ENCODE measurements around the gene OASL. TPM values are rescaled to one million over a fixed set of nuclear protein-coding genes. Genes with fewer than 3 reads are reported as not detected.
"Not testable (repeated sequence)": the region's sequence is repeated elsewhere in the genome, so short reads cannot be mapped to it uniquely, and the experiment has no call there.

OASL gene
- total RNA-seq, 2 donors from 2014 or later: 0.14 to 0.91 TPM

DNA sequence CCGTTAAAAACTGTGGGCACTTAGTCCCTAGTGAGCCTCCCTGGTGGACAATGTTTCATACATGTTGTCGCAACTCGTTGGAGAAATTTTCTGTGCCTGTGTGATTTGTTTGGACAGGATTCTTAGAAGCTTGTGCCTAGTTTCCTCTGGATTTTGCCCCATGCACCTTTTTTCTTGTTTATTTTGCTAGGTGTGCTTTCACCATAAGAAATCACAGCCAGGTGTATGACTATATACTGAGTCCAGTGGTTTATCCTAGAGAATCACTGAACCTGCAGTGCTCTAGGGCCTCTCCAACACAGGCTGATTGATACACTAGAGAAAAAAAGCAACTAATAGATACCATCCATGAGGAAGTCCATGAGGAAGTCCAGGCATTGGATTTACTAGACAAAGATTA is 33.1 kb upstream of the OASL start:
- WGBS: 88% methylated on average over 3 of the region's 3 CpGs

DNA sequence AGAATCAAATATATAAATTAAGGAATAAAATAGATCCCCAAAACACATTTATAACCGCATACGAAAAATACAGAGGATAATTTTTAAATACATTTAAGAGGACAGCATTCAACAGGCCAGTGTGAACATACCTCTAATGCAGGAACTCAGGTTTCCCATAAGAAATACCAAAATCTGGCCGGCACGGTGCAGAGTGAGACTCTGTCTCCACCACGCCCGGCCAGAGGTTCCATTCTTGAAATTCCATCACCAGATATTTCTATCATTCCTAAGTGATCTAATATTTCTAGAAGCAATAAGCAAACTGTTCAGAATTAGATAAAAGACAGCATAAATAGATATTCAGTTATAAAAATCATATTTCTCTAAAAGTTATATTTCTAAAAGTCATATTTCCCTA is 30.2 kb upstream of the OASL start:
- no peak overlapping the region for H3K4me3 ChIP-seq
- H3K36me3 ChIP-seq: no peaks in the 10 kb centered on the region
- intact Hi-C loops (cut with DNase I): no loop called here
- H3K27me3 ChIP-seq (replicated peaks; ENCODE audit: insufficient read depth): no peaks in the 10 kb centered on the region
- TF ChIP-seq POLR2AphosphoS5 (IDR thresholded peaks at IDR 0.05): no peak
- no peak for TF ChIP-seq POLR2A (IDR thresholded peaks at IDR 0.05)
- TF ChIP-seq, protein P1, sequence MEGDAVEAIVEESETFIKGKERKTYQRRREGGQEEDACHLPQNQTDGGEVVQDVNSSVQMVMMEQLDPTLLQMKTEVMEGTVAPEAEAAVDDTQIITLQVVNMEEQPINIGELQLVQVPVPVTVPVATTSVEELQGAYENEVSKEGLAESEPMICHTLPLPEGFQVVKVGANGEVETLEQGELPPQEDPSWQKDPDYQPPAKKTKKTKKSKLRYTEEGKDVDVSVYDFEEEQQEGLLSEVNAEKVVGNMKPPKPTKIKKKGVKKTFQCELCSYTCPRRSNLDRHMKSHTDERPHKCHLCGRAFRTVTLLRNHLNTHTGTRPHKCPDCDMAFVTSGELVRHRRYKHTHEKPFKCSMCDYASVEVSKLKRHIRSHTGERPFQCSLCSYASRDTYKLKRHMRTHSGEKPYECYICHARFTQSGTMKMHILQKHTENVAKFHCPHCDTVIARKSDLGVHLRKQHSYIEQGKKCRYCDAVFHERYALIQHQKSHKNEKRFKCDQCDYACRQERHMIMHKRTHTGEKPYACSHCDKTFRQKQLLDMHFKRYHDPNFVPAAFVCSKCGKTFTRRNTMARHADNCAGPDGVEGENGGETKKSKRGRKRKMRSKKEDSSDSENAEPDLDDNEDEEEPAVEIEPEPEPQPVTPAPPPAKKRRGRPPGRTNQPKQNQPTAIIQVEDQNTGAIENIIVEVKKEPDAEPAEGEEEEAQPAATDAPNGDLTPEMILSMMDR (IDR thresholded peaks at IDR 0.05): no peak
- H3K27ac ChIP-seq: no peak overlapping the region
- WGBS: 78% methylated on average over 6 of the region's 6 CpGs
- H3K4me1 ChIP-seq (replicated peaks): no peaks in the 10 kb centered on the region
- H3K9me3 ChIP-seq: no peaks in the 10 kb centered on the region
- no peak for DNase-seq (ENCODE audit: low spot score)

More for the DNA sequence above, 33.1 kb upstream of the OASL start:
- H3K27ac ChIP-seq: no peak overlapping the region
- DNase-seq (ENCODE audit: low spot score): no peak
- no peaks in the 10 kb centered on the region for H3K9me3 ChIP-seq
- no peaks in the 10 kb centered on the region for H3K36me3 ChIP-seq
- no peak overlapping the region for H3K4me3 ChIP-seq
- H3K27me3 ChIP-seq (replicated peaks; ENCODE audit: insufficient read depth): no peaks in the 10 kb centered on the region
- intact Hi-C loops (cut with DNase I): no loop called here
- TF ChIP-seq POLR2AphosphoS5 (IDR thresholded peaks at IDR 0.05): no peak
- TF ChIP-seq, protein P1 (IDR thresholded peaks at IDR 0.05): no peak
- TF ChIP-seq POLR2A (IDR thresholded peaks at IDR 0.05): no peak
- H3K4me1 ChIP-seq (replicated peaks): no peaks in the 10 kb centered on the region

DNA sequence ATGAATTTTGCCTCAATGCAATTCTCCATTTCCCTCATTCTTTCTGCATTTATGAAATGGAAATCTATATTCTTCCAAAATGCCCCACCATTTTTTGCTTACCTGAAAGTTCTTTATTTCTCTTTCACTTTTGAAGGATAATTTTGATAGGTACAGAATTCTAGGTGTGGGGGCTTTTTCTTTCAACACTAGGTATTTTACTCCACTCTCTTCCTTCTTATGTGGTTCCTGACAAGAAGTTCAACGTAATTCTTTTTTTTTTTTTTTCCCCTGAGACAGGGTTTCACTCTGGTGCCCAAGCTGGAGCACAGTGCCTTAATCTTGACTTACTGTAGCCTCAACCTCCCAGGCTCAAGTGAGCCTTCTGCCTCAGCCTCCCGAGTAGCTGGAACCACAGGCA is 26.3 kb upstream of the OASL start:
- Histone ChIP-seq H3K36me3 (no peaks in the 10 kb centered on the region), H3K27me3 (replicated peaks; ENCODE audit: insufficient read depth) (no peaks in the 10 kb centered on the region), H3K4me1 (replicated peaks) (no peaks in the 10 kb centered on the region), H3K4me3 (no peak overlapping the region), H3K9me3 (no peaks in the 10 kb centered on the region), H3K27ac (no peak overlapping the region)
- intact Hi-C loops (cut with DNase I): no loop called here
- no peak for DNase-seq (ENCODE audit: low spot score)
- TF ChIP-seq POLR2AphosphoS5 (IDR thresholded peaks at IDR 0.05) (no peak), POLR2A (IDR thresholded peaks at IDR 0.05) (no peak)
- TF ChIP-seq, protein P1 (IDR thresholded peaks at IDR 0.05): no peak
- 62% methylated on average over 2 of the region's 2 CpGs for WGBS

DNA sequence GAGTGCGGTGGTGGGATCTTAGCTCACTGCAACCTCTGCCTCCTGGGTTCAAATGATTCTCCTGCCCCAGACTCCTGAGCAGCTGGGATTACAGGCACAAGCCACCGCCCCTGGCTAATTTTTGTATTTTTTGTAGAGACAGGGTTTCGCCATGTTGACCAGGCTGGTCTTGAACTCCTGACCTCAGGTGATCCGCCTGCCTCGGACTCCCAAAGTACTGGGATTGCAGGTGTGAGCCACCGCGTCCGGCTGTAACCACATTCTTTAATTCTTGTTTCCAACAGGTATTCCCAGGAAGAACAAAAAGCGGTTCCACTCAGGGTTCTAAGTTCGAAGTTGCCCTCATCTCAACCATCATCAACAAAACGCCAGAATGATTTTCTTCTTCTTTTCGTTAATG is 25.5 kb upstream of the OASL start:
- H3K4me1 ChIP-seq (replicated peaks); H3K36me3 ChIP-seq; H3K4me3 ChIP-seq; H3K27ac ChIP-seq; DNase-seq (ENCODE audit: low spot score); H3K27me3 ChIP-seq (replicated peaks; ENCODE audit: insufficient read depth); intact Hi-C loops (cut with DNase I); H3K9me3 ChIP-seq: not testable (repeated sequence)
- WGBS: 88% methylated on average over 12 of the region's 12 CpGs

DNA sequence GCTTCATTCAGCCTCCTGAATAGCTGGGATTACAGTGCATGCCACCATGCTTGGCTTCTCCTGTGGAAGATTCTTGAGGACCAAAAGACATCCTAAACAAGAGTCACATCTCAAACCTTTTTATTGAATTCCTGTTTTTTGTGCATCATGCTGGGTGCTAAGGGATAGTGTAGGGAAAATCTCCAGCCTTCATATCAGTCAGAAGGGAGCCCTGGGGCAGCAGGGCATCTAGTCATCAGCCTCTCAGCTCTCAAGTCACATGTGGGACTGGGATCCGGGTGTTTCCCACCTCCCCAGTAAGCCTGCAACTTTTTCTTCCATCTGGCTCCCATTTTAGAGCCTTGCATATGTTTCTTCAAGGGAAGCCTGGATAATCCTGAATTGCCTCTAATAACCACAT is 25.1 kb upstream of the OASL start:
- no peaks in the 10 kb centered on the region for H3K27me3 ChIP-seq (replicated peaks; ENCODE audit: insufficient read depth)
- DNase-seq (ENCODE audit: low spot score): no peak
- H3K9me3 ChIP-seq: no peaks in the 10 kb centered on the region
- no peak overlapping the region for H3K27ac ChIP-seq
- no peaks in the 10 kb centered on the region for H3K36me3 ChIP-seq
- WGBS: 100% methylated on average over 1 of the region's 1 CpG
- intact Hi-C loops (cut with DNase I): no loop called here
- no peak overlapping the region for H3K4me3 ChIP-seq
- TF ChIP-seq, protein P1 (IDR thresholded peaks at IDR 0.05): no peak
- TF ChIP-seq POLR2AphosphoS5 (IDR thresholded peaks at IDR 0.05): no peak
- TF ChIP-seq POLR2A (IDR thresholded peaks at IDR 0.05): no peak
- H3K4me1 ChIP-seq (replicated peaks): no peaks in the 10 kb centered on the region

All from prostate gland (tissue), 2 donors.